Gastrocnemius medialis (tissue), 4 donors: ENCODE measurements around the gene MAS1. TPM values are rescaled to one million over a fixed set of nuclear protein-coding genes. Genes with fewer than 3 reads are reported as not detected.

Experiments
- ATAC-seq, 2 donors: fragments of 150-250 bp; one replicate each; pipeline ENCODE4 v1.9.1; 2016
- DNase-seq, 2 donors: peaks; one replicate each; pipeline ENCODE4 v3.0.0-alpha.2; 2019
- H3K27ac ChIP-seq, 4 donors: fragments of 200-600 bp; sonication (generic); 1 replicate in 1 of 4; 2 replicates in 3 of 4; pipeline ENCODE4 v1.5.1; 2016 to 2018; ENCODE audit warnings: mild to moderate bottlenecking in 2 of 4, moderate library complexity in 1 of 4
- H3K27me3 ChIP-seq, 3 donors: fragments of 200-600 bp; sonication (generic) in 2 of 3; 1 replicate in 1 of 3; 2 replicates in 2 of 3; pipeline versions ENCODE4 v1.5.1 to v1.6.0; 2016 to 2019; ENCODE audit warnings: mild to moderate bottlenecking in 1 of 3, moderate library complexity in 1 of 3
- H3K36me3 ChIP-seq, 2 donors: fragments of 200-600 bp; sonication (generic) in 1 of 2; one replicate each; pipeline ENCODE4 v1.5.1; 2017 to 2018
- H3K4me1 ChIP-seq, 2 donors: fragments of 200-600 bp; sonication (generic) in 1 of 2; one replicate each; pipeline ENCODE4 v1.5.1; 2016 to 2017; ENCODE audit warnings: mild to moderate bottlenecking in 2 of 2
- H3K4me3 ChIP-seq, 4 donors: fragments of 200-600 bp; sonication (generic) in 3 of 4; 1 replicate in 1 of 4; 2 replicates in 3 of 4; pipeline ENCODE4 v1.5.1; 2016 to 2019; ENCODE audit warnings: mild to moderate bottlenecking in 2 of 4
- H3K9me3 ChIP-seq, 3 donors: fragments of 200-600 bp; sonication (generic) in 2 of 3; 1 replicate in 1 of 3; 2 replicates in 2 of 3; pipeline ENCODE4 v1.5.1; 2016 to 2019
- CTCF ChIP-seq, 5 experiments: fragments of 450-650 bp in 3 of 5; fragments of 200-600 bp in 2 of 5; sonication (generic) in 2 of 5; IDR thresholded peaks in 4 of 5; conservative IDR thresholded peaks in 1 of 5; 1 replicate in 4 of 5; 2 replicates in 1 of 5; pipeline ENCODE4 v1.5.1; 2016 to 2019; ENCODE audit warnings: antibody characterized with exemption in 5 of 5, mild to moderate bottlenecking in 3 of 5, moderate library complexity in 3 of 5
- POLR2A ChIP-seq, 2 donors: fragments of 450-650 bp; IDR thresholded peaks; one replicate each; pipeline ENCODE4 v1.6.1; 2017; ENCODE audit warnings: antibody characterized with exemption in 2 of 2, mild to moderate bottlenecking in 2 of 2, moderate library complexity in 2 of 2
- in situ Hi-C, 4 donors: fragments of 200-750 bp; cut with MboI; loops; one replicate each; pipeline versions ENCODE4 v1.15.0 to v1.8.0; 2017; ENCODE audit warnings: low sequenced_read_pairs in 4 of 4
- intact Hi-C: fragments of 100-400 bp; cut with DNase I; formaldehyde crosslinking; loops from one replicate; pipeline ENCODE4 v1.15.1; 2023; ENCODE audit warnings: low total_unique reads
- total RNA-seq, 4 donors: library from RNA; depleted of rRNA; stranded (reverse); fragments of >200 nt; gene quantifications; one replicate each; pipeline versions ENCODE4 v1.1.0 to v1.2.3, GENCODE V29; 2016

Gene MAS1
- total RNA-seq, 4 donors from 2014 or later, result not detected

DNA sequence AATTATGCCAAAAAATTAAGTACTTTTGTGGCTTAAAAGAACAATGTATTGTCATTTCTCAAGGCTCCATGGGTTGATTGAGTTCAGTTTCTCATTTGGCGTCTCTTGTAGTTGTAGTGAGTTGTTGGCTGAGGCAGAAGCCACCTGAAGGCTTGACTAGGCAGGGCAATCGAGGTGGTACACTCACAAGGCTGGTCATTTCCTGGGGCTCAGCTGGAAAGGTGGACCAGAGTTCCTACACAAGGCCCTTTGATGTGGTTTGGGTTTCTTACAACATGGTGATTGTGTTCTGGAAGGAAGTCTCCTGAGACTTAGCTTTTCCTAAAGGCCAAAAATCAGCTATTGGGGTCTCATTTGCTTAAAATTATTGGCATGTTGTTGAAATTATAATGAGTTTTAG lies 22.6 kb downstream of the MAS1 start:
- Histone ChIP-seq H3K36me3 (no peaks in the 10 kb centered on the region), H3K4me3 (no peak overlapping the region), H3K27ac (no peak overlapping the region), H3K9me3 (no peaks in the 10 kb centered on the region), H3K4me1 (no peaks in the 10 kb centered on the region), H3K27me3 (peaks cover 0 to 3% (median 0%) of the 10 kb centered on the region in 3 donors)
- DNase-seq, result no peak
- intact Hi-C loops, result no loop called here
- in situ Hi-C loops, result no loop called here
- TF ChIP-seq CTCF (IDR thresholded peaks at IDR 0.05 in 4 of 5, conservative IDR thresholded peaks at IDR 0.05 in 1 of 5) (no peak), POLR2A (IDR thresholded peaks at IDR 0.05) (no peak)
- no peak for ATAC-seq

DNA sequence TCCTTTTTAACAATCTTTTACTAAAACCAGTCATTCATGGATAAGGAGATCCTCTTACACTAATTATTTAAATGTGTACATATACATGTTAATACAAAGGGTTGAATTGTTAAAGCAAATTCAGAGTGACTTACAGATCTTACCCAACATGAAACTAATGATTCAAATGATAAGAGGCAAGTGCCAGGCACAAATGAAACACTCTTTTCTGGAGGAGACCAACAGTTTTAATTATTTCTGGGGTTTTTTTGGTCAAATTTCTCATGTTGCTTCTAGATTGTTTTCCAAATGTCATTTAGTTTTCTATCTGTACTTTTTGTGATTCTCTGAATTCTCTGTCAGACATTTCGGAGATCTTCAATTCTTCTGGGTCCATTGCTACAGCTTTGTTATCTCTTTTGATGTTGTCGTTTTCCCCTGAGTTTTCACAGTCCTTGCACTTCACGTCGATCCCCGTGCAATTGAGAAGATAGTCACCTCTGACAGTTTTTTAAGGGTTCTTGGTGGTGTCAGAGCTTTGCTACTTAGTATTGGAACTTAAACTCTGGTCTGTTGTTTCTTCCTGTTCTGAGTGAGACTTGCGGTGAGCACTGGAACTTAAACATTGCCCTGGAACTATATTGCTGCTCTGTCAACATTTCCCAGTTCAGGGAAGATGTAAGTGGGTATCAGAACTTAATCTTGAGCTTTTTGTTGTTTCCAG lies 23.2 kb downstream of the MAS1 start:
- Histone ChIP-seq H3K4me3 (no peak overlapping the region), H3K4me1 (no peaks in the 10 kb centered on the region), H3K9me3 (no peaks in the 10 kb centered on the region), H3K27me3 (peaks cover 0 to 3% (median 0%) of the 10 kb centered on the region in 3 donors), H3K27ac (no peak overlapping the region), H3K36me3 (no peaks in the 10 kb centered on the region)
- no peak for ATAC-seq
- in situ Hi-C loops, result no loop called here
- no peak for DNase-seq
- TF ChIP-seq POLR2A (IDR thresholded peaks at IDR 0.05), result no peak
- TF ChIP-seq CTCF (IDR thresholded peaks at IDR 0.05 in 4 of 5, conservative IDR thresholded peaks at IDR 0.05 in 1 of 5), result no peak
- intact Hi-C loops, result no loop called here

GRCh38 chr6:159914565-159914923 lies 23.8 kb downstream of the MAS1 start:
- H3K27me3 ChIP-seq, result peaks cover 0 to 3% (median 0%) of the 10 kb centered on the region in 3 donors
- DNase-seq, result no peak
- H3K4me3 ChIP-seq, result no peak overlapping the region
- TF ChIP-seq CTCF (IDR thresholded peaks at IDR 0.05 in 4 of 5, conservative IDR thresholded peaks at IDR 0.05 in 1 of 5) (no peak), POLR2A (IDR thresholded peaks at IDR 0.05) (no peak)
- ATAC-seq, result no peak
- in situ Hi-C loops, result no loop called here
- intact Hi-C loops, result no loop called here
- no peaks in the 10 kb centered on the region for H3K9me3 ChIP-seq
- no peak overlapping the region for H3K27ac ChIP-seq
- no peaks in the 10 kb centered on the region for H3K36me3 ChIP-seq
- no peaks in the 10 kb centered on the region for H3K4me1 ChIP-seq

DNA sequence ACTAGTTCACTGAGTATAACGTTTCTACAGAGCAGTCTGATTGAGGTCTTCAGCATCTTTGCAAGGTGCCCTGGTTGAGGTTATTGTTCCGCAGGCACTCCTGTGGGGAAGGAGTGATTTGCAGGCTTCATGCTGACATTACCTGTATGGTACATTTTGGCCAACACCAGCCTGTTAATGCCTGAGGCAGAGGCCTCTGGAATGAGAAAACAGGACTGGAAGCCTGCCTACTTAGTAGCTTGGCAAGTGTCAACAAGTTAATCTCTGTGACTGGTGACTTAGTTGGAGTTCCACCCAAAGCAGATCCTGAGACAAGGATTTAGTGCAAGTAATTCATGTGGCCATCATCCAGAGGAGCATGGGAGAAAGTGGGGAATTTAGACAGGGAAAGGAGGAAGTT lies 24.6 kb downstream of the MAS1 start:
- H3K9me3 ChIP-seq, result no peaks in the 10 kb centered on the region
- intact Hi-C loops (no loop called here), in situ Hi-C loops (no loop called here)
- DNase-seq, result no peak
- no peaks in the 10 kb centered on the region for H3K36me3 ChIP-seq
- TF ChIP-seq CTCF (IDR thresholded peaks at IDR 0.05 in 4 of 5, conservative IDR thresholded peaks at IDR 0.05 in 1 of 5) (no peak), POLR2A (IDR thresholded peaks at IDR 0.05) (no peak)
- no peak overlapping the region for H3K4me3 ChIP-seq
- H3K27ac ChIP-seq, result no peak overlapping the region
- no peaks in the 10 kb centered on the region for H3K27me3 ChIP-seq
- H3K4me1 ChIP-seq, result no peaks in the 10 kb centered on the region
- no peak for ATAC-seq

GRCh38 chr6:159916237-159916636 lies 25.4 kb downstream of the MAS1 start:
- Histone ChIP-seq H3K4me3 (no peak overlapping the region), H3K9me3 (no peaks in the 10 kb centered on the region), H3K27me3 (no peaks in the 10 kb centered on the region), H3K36me3 (no peaks in the 10 kb centered on the region), H3K4me1 (no peaks in the 10 kb centered on the region), H3K27ac (no peak overlapping the region)
- TF ChIP-seq CTCF (IDR thresholded peaks at IDR 0.05 in 4 of 5, conservative IDR thresholded peaks at IDR 0.05 in 1 of 5), result no peak
- no peak for TF ChIP-seq POLR2A (IDR thresholded peaks at IDR 0.05)
- in situ Hi-C loops, result no loop called here
- ATAC-seq (no peak), DNase-seq (no peak)
- intact Hi-C loops, result no loop called here
